Stimulated activated CD4-positive, alpha-beta T cell treated with anti-CD3 and anti-CD28 coated beads, TNF-alpha, amount 100 ng/mL, for 1 hour (primary cell): Measurements from ENCODE around the gene FASTKD1.
"Not testable (repeated sequence)": the region's sequence is repeated elsewhere in the genome, so short reads cannot be mapped to it uniquely, and the experiment has no call there.

Experiments
- DNase-seq, 3 donors: peaks; one replicate each; pipeline ENCODE4 v3.0.0-alpha.2; 2020; ENCODE audit warnings: low read depth in 3 of 3, low spot score in 1 of 3

The FASTKD1 gene, protein sequence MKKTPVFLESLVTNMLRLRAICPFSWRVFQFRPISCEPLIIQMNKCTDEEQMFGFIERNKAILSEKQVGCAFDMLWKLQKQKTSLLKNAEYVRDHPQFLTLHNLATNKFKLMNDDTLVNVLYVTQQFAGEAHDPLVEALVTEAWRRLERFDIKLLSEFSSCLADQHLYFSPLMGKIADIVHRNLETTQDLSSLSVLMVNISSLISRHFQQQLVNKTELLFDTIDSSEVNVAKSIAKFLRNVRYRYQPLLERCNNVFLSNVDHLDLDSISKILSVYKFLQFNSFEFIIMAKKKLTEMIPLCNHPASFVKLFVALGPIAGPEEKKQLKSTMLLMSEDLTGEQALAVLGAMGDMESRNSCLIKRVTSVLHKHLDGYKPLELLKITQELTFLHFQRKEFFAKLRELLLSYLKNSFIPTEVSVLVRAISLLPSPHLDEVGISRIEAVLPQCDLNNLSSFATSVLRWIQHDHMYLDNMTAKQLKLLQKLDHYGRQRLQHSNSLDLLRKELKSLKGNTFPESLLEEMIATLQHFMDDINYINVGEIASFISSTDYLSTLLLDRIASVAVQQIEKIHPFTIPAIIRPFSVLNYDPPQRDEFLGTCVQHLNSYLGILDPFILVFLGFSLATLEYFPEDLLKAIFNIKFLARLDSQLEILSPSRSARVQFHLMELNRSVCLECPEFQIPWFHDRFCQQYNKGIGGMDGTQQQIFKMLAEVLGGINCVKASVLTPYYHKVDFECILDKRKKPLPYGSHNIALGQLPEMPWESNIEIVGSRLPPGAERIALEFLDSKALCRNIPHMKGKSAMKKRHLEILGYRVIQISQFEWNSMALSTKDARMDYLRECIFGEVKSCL

DNA sequence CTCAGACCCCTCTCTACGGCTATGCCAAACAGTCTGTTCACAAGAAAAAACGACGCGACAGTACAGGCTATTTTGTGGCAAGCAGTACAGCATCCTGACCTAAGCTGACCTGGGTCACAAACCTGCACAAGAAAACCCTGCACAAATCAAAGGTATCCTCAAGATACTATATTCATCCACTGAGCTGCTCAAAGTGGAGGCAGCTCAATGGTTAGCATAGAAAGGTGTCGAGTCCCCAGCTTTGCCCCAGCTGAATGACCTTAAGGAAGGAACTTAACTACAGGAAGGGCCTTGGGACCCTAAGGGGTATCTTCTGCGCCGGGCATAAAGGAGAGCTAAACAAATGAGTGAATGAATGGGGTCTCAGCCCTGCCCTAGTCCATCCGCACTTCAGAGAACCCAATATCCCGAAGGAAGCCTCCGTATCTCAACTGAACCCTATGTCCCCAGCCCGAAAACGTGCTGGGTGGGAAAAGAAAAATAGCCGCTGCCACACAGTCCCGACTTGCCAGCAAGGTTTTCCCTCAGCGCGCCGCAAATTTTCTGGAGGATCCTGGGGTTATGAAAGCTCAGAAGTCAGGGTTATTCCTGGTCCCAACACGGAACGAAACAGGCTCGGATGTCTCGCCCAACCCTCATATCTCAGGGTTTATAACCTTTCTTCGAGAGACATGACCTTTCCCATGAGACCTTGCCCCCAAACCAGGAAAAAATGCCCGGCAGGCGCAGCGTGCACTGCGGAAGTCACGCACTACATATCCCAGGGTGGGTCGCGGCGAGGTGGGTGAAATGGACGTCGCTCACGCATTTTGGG, at the start of gene FASTKD1:
FASTKD1 (minus strand) TSS at position 706 of the 814 bp plus-strand sequence. CDS start 1,836 bp downstream, outside the sequence.
- peak; percentile 47 to 75 (median 63) for DNase-seq

DNA sequence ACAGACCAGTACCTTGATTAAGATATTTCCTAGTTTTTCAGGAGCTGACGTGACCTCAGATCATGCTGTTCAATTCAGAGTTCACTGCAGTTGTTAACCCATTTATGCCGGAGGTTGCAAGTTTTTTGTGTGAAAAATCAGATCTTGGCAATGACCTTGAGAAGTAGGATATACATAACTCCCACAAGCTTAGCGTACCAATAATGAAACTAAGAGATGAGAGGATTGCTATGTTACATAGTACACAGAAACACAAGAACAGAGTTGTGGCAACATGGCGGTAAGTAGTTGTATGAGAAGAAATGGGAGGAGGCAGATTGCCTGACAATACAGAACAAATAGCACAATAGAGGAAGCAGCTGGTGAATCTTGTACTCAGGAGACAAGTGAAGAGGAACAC, 49.6 kb upstream of the FASTKD1 start:
- DNase-seq, result no peak

DNA sequence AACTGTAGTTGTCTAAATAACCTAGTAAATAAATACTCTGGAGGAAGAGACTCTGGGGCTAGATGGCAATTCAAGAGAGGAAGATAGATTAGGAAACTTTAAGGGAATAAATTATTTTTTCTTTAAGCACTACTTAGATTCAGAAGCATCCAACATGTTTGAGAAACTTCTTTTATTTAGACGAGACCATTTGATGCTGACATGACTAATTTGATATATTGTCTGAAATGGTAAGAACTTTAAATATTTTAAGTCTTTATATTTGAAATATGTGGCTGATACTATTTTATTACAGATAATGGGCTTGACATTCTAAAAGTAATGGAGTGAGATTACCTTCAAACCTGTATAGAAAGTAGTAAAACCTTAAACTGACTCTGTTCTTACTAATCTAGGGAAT, 46.8 kb upstream of the FASTKD1 start:
- DNase-seq, result no peak

DNA sequence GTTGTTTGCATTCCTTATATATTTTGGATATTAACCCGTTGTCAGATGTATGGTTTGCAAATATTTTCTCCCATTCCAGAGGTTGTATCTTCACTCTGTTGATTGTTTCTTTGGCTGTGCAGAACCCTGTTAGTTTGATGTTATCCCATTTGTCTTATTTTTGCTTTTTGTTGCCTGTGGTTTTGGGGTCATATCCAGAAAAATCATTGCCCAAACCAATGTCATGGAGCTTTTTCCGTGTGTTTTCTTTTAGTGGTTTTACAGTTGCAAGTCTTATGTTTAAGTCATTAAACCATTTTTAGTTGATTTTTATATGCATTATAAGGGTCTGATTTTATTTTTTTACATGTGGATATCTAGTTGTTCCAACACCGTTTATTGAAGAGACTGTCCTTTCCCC, 46.3 kb upstream of the FASTKD1 start:
- no peak for DNase-seq

DNA sequence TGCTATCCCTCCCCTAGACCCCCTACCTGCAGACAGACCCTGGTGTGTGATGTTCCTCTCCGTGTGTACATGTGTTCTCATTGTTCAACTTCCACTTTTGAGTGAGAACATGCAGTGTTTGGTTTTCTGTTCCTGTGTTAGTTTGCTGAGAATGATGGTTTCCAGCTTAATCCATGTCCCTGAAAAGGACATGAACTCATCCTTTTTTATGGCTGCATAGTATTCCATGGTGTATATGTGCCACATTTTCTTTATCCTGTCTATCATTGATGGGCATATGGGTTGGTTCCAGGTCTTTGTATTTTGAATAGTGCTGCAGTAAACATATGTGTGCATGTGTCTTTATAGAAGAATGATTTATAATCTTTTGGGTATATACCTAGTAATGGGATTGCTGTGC, 42.3 kb upstream of the FASTKD1 start:
- not testable (repeated sequence) for DNase-seq

DNA sequence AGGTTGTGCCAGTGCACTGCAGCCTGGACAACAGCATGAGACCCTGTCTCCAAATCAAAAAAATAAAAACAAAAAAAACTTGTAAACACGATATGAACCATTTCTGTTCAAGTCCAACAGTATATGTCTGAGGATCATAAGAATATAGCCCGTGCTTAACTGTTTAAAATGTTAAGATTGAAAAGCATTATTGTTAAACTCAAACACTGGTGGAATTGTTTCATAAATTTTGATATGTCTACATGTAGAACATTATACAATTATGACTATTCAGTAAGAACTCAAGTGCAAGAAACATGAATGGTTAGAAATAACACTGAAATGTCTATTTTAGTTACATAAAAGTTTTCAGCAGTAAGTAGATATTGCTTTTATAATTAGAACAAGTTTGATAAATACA, 40.2 kb upstream of the FASTKD1 start:
- no peak for DNase-seq

DNA sequence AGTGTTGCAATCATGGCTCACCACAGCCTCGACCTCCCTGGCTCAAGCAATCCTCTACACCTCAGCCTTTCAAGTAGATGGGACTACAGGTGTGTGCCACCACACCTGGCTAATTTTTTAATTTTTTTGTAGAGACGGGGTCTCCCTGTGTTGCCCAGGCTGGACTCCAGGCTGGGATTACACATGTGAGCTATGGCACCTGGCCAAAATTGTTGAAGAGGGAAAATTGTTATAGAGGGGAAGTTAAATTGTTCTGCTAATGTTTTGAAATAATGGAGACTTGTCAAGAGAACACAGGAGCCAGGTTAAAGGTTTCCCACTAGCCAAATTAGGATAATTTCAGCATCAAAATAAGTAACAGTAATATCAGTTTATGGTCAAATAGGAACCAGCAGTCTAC, 35.6 kb upstream of the FASTKD1 start:
- DNase-seq, result no peak

DNA sequence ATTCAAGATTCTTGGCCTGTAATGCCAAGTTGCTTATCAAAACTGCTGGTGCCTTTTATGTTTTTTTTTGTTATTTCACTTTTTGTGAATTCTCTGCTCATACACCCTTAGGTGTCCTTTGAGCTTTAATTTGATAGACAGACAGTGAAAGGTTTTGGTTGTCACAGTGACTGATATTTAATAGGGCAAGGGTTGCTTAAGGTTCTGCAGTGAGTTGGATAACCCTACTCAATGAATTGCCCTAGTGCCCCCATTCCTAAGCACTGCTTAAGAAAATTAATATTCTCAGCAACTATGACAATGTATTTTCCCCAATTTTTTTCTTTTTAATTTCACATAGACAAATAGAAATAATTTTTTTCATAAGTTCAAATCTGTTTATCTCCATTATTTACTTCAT, 25.9 kb upstream of the FASTKD1 start:
- DNase-seq, result no peak

DNA sequence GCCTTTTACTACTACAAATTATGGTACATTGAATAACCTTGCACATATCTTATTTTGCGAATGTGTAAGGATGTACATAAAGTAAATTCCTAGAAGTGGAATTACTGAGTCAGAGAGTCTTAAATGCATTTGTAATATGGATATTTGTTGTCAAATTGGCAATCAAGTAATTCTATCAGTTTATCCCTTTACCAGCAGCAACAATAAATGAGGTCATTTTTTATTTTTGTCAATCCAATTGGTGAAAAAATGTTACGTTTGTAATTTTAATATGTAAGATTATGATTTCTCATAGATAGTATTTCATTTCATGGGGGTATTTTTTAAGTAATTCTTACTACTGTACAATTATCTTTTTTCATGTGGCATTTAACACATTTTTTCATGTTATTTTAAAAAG, 25.3 kb upstream of the FASTKD1 start:
- DNase-seq, result no peak

DNA sequence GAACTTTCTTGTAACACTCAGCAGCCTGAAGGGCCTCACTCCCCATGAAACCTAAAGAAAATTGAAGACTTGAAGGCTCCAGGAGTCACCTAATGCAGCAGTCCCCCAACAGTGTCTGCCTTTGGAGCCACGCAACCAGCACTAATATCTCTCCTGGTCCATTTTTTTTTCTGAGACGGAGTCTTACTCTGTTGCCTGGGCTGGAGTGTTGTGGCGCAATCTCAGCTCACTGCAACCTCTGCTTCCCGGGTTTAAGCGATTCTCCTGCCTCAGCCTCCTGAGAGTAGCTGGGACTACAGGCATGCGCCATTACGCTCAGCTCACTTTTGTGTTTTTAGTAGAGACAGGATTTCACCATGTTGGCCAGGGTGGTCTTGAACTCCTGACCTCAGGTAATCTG, 22.9 kb upstream of the FASTKD1 start:
- DNase-seq, result not testable (repeated sequence)

DNA sequence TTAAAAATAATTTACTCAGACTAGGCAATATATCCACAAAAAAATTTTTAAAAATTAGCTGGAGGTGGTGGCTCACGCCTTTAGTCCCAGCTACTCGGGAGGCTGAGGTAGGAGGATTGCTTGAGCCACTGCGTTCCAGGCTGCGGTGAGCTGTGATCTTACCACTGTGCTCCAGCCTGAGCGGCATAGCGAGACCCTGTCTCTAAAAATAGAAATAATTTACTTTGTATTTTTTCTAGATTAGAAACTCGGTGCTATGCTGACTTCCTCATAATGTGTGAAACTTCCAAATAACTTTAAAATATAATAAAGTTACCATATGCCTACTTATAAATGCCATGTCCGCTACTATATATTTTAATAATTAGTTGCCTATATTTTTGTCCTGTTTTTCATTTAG, 17.1 kb upstream of the FASTKD1 start:
- DNase-seq, result no peak

DNA sequence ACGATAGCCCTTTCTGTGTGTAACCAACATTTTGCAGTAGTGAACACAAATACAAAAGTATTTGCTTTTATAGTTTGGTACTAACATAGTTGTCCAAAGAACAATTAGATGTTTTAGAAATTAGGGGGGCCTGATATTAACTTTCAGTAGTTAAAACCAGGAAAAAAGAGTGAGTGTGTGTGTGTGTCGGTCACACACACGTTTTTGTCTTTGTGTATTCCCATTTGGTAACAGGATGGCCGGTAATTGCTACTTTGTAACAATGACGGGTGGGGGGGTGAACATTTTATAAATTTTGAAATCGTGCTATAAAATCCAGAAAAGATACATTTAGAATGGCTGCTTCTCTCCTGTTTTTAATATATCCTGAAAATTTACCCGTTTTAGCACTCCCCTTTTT, 12.0 kb upstream of the FASTKD1 start:
- DNase-seq, result no peak

DNA sequence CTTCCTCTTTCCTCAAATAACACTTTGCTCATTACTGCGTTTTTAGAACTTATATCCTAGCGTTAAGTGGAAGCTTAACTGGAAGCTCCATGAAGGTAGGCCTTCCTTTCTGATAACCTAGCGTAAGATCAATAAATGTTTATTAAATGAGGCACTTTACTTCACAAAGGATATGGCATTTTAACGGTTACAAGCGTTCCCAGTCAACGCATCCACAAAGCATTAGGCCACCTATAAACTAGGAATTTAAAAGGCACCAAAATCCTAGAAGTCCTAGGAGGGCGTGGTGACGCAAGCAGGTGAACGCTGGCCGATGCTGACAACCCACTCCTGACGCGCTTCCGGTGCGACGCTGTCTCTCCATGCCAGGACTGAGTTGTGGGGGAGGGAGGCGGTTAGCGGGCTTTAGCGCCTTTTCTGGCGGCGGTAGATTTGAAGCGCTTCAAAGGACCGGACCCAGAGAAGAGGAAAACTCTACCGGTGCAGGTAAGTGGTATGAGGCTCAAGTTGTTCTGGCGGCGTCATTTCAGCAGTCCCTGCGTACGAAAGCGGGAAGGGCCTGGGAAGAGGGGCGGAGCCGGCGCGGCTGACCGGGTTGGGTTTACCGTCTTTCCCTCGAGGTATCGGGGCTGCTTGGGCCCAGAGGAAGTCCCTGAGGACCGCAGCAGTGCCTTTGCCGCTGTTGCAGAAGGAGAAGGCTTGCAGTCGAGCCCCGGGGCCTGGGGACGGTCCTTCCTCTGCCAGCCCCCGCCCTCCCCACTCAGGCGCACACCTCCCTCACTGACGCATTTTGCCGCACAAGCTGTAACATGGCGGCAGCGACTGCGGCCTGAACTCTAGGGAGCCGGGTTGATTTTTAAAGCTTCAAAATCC, 10.6 kb upstream of the FASTKD1 start, which contains the start of gene PPIG:
PPIG (plus strand) TSS at position 347 of the 873 bp plus-strand sequence. CDS start 19,691 bp downstream, outside the sequence.
- peak; percentile 49 to 73 (median 69) for DNase-seq

DNA sequence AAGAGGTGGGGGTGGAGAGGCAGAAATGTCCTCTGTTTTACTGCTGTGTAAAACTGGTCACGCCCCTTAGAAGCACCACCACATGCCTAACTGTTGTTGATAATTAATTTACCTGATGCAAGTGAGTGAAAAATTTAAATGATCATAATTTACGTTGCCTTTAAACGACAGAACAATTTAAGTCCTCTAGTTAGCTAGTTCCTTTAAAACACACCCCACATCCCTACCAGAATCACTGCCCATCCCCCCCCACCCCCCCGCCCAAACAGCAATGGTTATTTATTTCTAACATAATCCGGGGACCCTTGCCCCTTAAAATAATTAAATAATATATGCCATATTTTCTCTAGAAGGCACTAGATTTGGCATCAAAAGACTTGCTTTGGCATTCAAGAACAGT, 9.9 kb upstream of the FASTKD1 start:
- no peak for DNase-seq

DNA sequence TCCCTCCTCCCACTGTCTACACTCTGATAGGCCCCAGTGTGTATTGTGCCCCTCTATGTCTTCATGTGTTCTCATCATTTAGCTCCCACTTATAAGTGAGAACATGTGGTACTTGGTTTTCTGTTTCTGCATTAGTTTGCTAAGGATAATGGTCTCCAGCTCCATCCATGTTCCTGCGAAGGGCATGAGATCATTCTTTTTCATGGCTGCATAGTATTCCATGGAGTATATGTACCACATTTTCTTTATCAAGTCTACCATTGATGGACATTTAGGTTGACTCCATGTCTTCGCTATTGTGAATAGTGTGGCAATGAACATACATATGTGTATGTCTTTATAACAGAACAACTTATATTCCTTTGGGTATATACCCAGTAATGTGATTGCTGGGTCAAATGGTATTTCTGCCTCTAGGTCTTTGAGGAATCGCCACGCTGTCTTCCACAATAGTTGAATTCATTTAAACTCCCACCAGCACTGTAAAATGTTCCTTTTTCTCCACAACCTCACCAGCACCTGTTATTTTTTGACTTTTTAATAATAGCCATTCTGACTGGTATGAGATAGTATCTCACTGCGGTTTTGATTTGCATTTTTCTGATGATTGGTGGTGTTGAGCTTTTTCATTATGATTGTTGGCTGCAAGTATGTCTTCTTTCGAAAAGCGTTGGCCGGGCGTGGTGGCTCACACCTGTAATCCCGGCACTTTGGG, 9.0 kb upstream of the FASTKD1 start:
- not testable (repeated sequence) for DNase-seq

DNA sequence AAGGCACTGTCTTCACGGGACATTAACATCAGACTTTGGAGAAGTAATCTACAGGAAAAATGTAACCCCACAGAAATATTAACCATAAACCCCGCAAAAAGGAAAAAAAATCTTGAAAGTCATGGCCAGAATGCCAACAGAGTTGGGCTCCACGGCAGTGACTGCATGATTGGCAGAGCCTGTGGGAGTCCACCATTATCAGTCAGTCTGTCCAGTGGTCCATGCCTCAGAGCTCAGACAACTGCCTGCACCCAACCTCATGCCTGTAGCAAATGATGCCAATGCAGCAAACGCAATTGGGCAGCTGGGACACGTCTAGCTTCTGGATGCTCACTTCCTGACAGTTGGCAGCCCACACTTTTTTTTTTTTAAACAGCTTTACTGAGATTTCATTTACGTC, 5.4 kb upstream of the FASTKD1 start:
- no peak for DNase-seq

DNA sequence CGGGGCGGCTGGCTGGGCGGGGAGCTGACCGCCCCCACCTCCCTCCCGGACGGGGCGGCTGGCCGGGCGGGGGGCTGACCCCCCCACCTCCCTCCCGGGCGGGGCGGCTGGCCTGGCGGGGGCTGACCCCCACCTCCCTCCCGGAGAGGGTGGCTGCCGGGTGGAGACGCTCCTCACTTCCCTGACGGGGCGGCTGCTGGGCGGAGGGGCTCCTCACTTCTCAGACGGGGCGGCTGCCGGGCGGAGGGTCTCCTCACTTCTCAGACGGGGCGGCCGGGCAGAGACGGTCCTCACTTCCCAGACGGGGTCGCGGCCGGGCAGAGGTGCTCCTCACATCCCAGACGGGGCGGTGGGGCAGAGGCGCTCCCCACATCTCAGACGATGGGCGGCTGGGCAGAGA, 1.6 kb upstream of the FASTKD1 start:
- DNase-seq, result not testable (repeated sequence)

DNA sequence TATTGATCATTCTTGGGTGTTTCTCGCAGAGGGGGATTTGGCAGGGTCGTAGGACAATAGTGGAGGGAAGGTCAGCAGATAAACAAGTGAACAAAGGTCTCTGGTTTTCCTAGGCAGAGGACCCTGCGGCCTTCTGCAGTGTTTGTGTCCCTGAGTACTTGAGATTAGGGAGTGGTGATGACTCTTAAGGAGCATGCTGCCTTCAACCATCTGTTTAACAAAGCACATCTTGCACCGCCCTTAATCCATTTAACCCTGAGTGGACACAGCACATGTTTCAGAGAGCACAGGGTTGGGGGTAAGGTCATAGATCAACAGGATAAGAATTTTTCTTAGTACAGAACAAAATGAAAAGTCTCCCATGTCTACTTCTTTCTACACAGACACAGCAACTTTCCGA, 874 bp upstream of the FASTKD1 start:
- DNase-seq, result not testable (repeated sequence)

DNA sequence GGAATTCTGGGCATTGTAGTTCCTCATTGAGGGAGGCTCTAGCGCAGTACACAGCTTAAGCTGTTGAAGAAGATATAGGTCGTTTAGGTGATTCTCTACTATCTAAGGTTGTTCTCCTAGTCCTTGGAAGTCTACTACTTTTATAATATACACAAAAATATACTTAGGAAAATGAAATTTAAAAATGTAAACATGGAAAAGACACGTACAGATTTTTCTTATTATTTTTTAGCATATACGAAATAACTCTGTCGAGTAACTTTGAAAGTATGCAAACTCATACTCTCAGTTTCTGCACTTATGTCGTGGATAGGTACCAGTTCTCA, 272 bp upstream of the FASTKD1 start:
- DNase-seq, result no peak

DNA sequence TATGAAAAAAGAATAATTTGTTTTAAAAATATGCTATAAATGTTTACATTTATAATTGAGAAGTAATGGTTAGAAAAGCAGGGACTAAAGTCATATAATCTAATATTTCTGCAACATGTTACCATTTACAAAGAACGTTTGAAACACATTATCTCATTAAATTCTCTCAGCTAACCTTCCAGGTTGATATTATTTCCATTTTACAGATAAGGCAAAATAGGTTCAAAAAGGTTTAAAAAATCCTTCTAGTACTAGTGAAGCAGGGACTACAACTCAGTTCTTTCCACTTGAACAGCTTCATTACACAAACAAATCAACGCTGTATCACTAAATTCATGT, 875 bp downstream of the FASTKD1 start:
- DNase-seq, result no peak
